ENCODE data around the gene NR5A1. TPM values are rescaled to one million over a fixed set of nuclear protein-coding genes. Genes with fewer than 3 reads are reported as not detected.

Gene NR5A1
- total and polyA plus RNA-seq, 10 of the 15 experiments (the other 5 are each of a cell fraction or from before 2014, with no cell fraction given): 0.06 to 0.24 (median 0.08) TPM; not detected in 5

- RAD21 ChIA-PET (ENCODE audit: unreplicated experiment): interaction anchor here (0.7 to 1.3 kb wide), 2 partner anchors 68 to 162 kb away, joined by 4 read pairs; no protein-coding TSS in a partner anchor
- intact Hi-C loops (cut with micrococcal nuclease; ENCODE audit: unreplicated experiment): loop anchor here (5.0 kb wide), 1 partner anchor 162 kb away; no protein-coding TSS in a partner anchor
- SMC1A ChIA-PET (ENCODE audit: uncharacterized antibody, unreplicated experiment): interaction anchor here (0.7 kb wide), 1 partner anchor 110 kb away, joined by 3 read pairs; no protein-coding TSS in a partner anchor
- Histone ChIP-seq H3K79me2 (ENCODE audit: control insufficient read depth, insufficient read depth, low read length) (no peaks in the 10 kb centered on the region), H3K9ac (ENCODE audit: control insufficient read depth, insufficient read depth, low read length) (no peak overlapping the region), H3K9me3 (replicated peaks; ENCODE audit: control insufficient read depth, insufficient read depth, low read length) (no peaks in the 10 kb centered on the region), H3K27ac (ENCODE audit: control insufficient read depth, insufficient read depth) (no peak overlapping the region), H3K4me3 (no peak overlapping the region), H3K4me1 (ENCODE audit: control insufficient read depth, insufficient read depth, low read length) (no peaks in the 10 kb centered on the region), H3K4me2 (ENCODE audit: control insufficient read depth, insufficient read depth) (no peak overlapping the region), H4K20me1 (ENCODE audit: control insufficient read depth, insufficient read depth) (no peaks in the 10 kb centered on the region), H3K27me3 (replicated peaks in 1 of 2; ENCODE audit: control insufficient read depth in 2 of 2, insufficient read depth in 2 of 2, low read length in 1 of 2) (no peaks in the 10 kb centered on the region), H3K36me3 (ENCODE audit: control insufficient read depth in 2 of 2, insufficient read depth in 2 of 2, low read length in 1 of 2) (no peaks in the 10 kb centered on the region), H2AFZ (ENCODE audit: control insufficient read depth, low read depth, low read length) (no peak overlapping the region)
- TF ChIP-seq IKZF2 (IDR thresholded peaks at IDR 0.05) (no peak), YY1 (IDR thresholded peaks at IDR 0.05; ENCODE audit: low read depth, low read length) (no peak), EZH2 (IDR thresholded peaks at IDR 0.05; ENCODE audit: borderline replicate concordance, control insufficient read depth, low read depth, low read length) (no peak), YBX1 (IDR thresholded peaks at IDR 0.05) (no peak), NR2C2 (IDR thresholded peaks at IDR 0.05; ENCODE audit: borderline replicate concordance, control insufficient read depth, insufficient read length, low read depth) (no peak)
- TF ChIP-seq, protein P1, sequence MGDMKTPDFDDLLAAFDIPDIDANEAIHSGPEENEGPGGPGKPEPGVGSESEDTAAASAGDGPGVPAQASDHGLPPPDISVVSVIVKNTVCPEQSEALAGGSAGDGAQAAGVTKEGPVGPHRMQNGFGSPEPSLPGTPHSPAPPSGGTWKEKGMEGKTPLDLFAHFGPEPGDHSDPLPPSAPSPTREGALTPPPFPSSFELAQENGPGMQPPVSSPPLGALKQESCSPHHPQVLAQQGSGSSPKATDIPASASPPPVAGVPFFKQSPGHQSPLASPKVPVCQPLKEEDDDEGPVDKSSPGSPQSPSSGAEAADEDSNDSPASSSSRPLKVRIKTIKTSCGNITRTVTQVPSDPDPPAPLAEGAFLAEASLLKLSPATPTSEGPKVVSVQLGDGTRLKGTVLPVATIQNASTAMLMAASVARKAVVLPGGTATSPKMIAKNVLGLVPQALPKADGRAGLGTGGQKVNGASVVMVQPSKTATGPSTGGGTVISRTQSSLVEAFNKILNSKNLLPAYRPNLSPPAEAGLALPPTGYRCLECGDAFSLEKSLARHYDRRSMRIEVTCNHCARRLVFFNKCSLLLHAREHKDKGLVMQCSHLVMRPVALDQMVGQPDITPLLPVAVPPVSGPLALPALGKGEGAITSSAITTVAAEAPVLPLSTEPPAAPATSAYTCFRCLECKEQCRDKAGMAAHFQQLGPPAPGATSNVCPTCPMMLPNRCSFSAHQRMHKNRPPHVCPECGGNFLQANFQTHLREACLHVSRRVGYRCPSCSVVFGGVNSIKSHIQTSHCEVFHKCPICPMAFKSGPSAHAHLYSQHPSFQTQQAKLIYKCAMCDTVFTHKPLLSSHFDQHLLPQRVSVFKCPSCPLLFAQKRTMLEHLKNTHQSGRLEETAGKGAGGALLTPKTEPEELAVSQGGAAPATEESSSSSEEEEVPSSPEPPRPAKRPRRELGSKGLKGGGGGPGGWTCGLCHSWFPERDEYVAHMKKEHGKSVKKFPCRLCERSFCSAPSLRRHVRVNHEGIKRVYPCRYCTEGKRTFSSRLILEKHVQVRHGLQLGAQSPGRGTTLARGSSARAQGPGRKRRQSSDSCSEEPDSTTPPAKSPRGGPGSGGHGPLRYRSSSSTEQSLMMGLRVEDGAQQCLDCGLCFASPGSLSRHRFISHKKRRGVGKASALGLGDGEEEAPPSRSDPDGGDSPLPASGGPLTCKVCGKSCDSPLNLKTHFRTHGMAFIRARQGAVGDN (IDR thresholded peaks at IDR 0.05): no peak
- in situ Hi-C loops (cut with MboI): no loop called here
- CTCF ChIA-PET: interaction anchor here (4.0 to 4.6 kb wide), 2 partner anchors 13 to 162 kb away, joined by 27 to 39 read pairs; no protein-coding TSS in a partner anchor
- no peak for DNase-seq (ENCODE audit: low read depth, low spot score)
- BruUV-seq (replicated peaks): no TSS peak
- no peak for ATAC-seq
- WGBS (ENCODE audit: insufficient coverage, insufficient replicate concordance, low lambda C conversion rate, missing lambda C conversion rate): 86% methylated on average over 2 of the region's 2 CpGs
- no peak for FAIRE-seq
- POLR2A ChIA-PET: interaction anchor here (0.5 kb wide), 1 partner anchor 115 kb away, joined by 3 read pairs; no protein-coding TSS in a partner anchor
These were observed 42.9 kb upstream of the NR5A1 start for GRCh38 chr9:124550072-124550471.
